Measurements from ENCODE around the gene PCYOX1L.
A peak's percentile ranks its signal among the peaks of the same experiment; 100 is the strongest.

Gene PCYOX1L

DNA sequence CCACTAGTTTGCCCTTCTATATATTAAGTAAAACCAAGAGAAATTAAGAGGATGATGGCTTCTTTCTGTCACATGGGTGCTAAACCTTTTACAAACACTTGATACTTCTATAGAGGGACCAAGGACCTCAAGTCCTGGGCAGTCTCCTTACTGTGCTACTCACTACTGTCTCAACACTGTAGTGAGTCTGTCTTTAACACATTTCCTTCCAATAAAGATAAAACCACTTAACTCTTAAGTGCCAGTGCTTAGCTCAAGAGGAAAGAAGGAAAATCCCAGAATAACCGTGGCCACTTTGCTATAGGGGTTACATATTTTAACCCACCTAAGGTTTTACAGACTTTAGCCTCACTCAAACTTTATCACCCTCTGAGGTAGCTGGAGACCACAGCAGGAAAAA lies 16.9 kb upstream of the PCYOX1L start:
- no peak for DNase-seq

DNA sequence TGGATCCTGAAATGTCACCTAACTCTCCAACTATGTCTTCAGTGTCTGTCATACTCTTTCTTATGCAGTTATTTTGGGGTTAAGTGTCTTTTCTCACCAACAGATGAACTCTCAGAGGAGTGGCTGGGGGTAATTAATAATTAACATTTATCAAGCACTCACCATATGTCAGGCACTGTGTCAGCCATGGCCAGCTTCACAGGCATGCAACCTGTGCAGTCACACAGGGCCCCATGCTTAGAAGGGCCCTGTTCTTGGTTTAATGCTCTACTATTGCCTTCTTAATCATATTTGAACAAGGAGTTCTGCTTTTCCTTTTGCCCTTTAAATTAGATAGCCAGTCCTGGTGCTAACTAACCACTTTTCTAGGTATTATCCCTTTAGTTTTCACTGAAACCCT lies 16.0 kb upstream of the PCYOX1L start:
- no peak for DNase-seq

DNA sequence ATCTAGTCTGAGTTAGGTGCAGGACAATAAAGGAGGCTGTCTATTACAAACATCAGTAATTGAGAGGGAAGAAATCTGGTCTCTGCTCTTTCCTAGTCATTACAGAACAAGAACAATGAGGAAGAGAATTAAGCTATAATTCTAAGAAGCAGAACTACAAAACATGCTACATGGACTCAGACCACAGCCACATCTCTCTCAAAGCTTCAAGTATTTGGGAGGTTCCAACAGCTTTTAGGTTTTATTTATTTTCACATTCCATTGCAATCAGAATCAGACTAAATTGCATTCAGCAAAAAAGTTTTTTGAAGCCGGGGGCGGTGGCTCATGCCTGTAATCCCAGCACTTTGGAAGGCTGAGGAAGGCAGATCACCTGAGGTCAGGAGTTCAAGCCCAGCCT lies 13.7 kb upstream of the PCYOX1L start:
- no peak for DNase-seq

DNA sequence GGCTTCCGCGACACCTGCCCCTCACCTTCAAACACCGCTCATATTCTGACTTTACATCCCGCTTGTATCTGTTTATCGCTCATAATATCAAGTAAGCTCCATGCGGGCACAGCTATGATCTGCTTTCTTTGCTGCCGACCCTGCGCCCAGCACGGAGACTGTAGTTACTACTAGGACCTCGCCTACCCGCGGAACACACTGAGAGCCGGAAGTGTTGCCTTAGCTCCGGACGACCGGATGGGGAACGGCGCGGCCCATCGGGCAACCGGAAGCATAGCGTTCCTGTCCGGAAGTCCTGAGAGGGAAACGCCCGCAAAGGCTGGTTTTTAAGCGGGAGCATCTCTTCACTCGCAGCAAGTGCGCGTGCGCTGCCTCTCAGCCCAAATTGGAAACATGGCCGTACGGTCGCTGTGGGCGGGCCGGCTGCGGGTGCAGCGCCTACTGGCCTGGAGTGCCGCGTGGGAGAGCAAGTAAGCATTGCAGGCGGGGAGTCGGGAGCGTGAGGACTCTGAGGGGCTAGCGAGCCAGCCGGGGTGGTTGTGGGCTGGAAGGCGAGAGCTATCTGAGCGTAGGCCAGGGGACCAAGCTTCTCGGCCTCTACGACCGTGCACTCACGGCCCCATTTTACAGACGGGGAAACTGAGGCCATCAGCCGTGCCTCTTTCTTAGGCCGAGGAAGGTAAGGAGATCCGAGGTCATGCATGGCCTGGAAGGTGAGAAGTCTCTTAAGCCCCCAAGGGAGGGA lies 12.5 kb upstream of the PCYOX1L start, which contains the start of gene GRPEL2:
Gene GRPEL2 (plus strand): TSS at position 353 of the 745 bp plus-strand sequence. CDS start 41 bp downstream, at position 394.
- peak; percentile 96 to 98 (median 98) for DNase-seq

DNA sequence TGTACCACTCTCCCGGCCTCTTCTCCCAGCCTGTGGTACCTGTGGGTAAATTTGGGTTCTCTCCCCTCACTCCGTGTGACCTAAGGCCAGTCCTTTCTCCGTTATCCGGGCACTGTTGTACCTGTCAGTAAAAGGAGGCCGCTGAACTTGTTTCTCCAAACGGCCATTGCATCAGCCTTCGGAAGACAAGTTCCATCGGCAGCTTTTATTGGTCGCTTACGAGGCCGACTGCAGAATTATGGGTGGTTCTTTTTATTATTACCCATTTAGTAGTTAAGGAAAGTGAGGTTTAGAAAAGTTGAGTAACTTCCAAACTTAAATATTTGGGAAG lies 12.0 kb upstream of the PCYOX1L start:
- DNase-seq: peak in 2 of 3 donors; percentile 31 to 33

DNA sequence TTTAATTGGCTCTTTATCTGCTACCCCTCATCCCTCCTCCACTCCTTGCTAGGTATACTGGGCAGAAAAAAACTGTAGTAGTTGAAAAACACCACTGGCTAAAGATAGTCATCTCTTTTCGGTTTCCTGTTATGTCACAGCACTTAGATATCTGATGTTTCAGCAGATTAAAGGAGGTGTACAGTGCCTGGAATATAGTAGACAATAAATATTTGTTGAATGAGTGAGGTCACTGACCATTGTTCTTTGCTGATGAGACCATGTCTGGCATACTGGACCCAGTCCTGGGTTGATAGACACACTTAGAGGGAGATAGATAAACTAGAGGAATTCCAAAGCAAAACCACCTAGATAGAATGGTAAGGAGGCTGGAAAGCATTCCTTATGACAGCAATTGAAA lies 9.3 kb upstream of the PCYOX1L start:
- DNase-seq: peak in 1 of 3 donors; percentile 17

DNA sequence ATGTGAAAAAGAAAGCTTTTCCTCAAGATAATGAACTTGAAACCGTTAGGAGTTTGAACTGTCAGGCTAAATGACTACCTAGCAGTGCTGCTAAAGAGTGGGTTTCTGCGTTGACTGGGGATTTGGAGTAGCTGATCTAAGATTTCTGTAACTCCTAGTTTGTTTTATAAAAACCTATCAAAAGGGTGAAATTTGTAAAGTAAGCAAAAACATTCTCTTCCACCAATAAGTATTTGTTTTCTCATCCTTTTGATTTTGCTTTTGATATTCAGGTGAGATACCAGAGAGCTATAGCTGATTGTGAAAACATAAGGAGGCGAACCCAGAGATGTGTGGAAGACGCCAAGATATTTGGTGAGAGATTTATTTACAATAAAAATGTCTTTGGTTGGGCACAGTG lies 8.5 kb upstream of the PCYOX1L start:
- DNase-seq: peak in 1 of 3 donors; percentile 16

DNA sequence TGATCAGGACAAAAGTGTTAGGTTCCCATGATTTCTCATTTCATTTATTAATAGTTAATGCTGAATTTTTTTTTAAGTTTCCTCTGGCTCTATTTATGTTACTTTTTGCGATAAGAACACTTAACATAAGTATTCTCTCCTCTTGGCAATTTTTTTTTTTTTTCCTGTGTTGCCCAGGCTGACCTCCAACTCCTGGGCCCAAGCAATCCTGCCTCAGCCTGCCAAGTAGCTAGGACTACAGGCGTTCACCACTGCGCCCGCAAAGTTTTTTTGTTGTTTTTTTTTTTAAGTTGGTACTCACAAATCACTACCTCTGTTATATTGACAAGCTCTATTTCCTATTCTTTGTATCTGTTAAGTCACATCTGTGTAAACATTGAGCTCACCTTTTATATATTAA lies 5.7 kb upstream of the PCYOX1L start:
- DNase-seq: peak in 1 of 3 donors; percentile 6

DNA sequence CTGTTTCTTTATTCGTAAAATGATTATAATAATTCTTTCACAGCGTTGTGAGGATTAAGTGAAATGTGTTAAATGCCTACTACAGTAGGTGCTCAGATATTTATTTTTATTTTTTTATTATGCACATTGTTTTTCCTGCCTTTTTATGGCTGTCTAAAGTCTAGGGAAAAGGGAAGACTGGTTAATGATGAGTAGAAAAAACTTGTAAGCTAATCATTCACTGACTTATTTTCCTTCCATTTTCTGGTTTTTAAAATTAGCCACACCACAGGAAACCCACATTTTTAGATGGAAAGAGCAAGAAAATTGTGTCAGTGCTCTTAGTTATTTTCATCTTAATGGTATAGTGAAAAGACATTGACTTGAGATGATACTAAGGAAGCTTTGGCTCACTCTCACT lies 3.9 kb upstream of the PCYOX1L start:
- DNase-seq: peak in 1 of 3 donors; percentile 6

DNA sequence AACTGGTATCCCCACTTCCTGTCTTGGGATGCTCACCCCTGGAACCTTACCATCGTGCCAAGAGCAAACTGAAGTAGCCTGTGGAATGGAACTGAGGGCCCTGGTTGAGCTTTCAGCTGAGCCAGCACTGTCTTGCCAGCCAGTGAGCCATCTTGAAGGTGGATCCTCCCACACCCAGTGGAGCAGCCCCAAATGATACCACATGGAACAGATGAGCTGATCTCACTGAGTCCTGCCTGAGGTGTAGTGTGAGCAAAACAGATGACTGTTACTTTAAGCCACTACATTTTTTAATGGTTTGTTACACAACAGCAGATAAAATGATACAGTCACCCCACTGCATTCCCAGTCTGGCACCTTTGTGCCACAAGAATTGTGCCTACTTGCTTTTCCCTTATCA lies 2.2 kb upstream of the PCYOX1L start:
- peak in 1 of 3 donors; percentile 12 for DNase-seq

DNA sequence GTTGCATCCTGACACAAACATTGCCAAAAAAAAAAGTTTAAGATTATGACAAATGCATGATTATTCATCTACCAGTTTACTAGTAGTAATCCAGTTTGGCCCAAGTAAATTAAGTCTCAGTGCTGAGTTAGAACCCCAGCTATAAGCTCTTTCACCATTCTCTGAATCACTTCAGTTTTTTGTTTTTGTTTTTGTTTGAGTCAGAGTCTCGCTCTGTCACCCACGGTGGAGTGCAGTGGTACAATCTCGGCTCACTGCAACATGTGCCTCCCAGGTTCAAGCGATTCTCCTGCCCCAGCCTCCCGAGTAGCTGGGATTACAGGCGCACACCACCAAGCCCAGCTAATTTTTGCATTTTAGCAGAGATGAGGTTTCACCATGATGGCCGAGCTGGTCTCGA lies 1.5 kb upstream of the PCYOX1L start:
- peak in 1 of 3 donors; percentile 17 for DNase-seq

DNA sequence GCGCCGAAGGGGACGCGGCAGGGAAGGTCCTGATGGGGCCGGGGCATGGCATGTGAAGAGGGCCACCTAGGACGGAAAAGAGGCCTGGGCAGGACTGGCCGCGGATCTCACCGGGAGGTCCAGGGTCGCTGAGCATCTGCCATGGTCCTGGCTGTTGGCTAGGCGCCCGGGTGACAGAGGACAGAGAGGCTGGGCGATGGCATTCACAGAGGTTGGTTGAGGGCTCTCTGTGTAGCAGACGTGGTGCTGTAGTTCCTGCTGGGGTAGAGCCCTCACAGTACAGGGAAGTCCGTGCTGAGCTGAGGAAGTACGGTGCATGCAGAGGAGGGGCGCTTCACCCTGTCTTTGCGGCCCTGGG lies 427 bp downstream of the PCYOX1L start:
- peak; percentile 53 to 55 (median 54) for DNase-seq

DNA sequence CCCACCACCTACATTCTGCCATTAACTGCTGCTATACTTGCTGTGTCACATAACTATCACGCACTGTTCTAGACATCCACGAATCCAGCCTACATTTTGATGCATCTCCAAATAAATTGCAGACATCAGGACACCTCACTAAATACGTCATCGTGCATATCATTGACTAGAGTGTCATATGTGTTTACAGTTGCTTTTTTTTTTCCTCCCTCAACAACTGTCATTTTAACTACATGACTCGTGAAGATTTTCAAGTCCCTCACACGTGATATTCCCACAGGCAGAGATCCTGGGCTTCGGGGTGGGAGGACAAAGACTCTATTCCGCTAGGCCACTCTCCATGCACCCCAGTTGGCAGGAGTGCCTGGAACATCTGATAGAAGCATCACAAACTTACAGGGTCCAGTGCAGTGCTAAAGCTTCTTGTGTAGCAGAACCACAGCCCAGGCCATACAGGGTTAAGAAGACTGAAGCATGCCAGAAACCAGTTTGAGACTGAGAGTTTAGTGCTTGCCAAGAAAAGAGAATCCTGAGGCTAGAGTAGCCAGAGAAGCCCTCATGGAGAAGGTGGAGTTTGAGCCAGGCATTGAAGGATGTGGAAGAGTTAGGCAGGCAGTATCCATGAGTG lies 1.1 kb downstream of the PCYOX1L start:
- DNase-seq: peak in 1 of 3 donors; percentile 18

DNA sequence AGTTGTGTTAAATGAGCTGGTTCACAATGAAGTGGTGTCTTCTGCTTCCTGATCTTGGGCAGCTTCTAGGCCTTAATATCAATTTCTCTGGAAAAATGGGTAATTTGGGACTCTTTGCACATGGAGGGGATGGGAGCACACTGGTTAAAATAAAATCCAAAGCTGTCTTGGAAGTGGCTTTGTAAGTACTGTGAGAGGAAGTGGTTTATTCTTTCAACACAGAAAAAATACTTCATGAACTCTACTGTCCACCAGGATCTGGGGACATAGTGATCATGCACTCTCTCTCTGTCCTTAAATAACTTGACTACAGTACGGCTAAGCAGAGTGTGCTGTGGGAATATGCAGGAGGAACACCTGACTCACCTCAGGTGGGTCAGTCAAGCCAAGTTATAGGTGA lies 2.4 kb downstream of the PCYOX1L start:
- peak in 1 of 3 donors; percentile 17 for DNase-seq

DNA sequence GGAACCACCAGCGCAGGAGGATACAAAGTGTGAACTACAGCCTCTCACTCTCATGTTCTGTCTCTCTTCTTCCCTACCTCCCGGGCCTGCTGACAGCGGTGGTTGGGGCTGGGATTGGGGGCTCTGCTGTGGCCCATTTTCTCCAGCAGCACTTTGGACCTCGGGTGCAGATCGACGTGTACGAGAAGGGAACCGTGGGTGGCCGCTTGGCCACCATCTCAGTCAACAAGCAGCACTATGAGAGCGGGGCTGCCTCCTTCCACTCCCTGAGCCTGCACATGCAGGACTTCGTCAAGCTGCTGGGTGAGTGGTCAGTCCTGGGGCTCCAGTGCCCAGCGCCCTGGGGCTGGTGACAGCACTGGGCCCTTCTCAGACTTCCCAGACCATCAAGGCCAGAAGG lies 4.7 kb downstream of the PCYOX1L start:
- peak in 1 of 3 donors; percentile 5 for DNase-seq

DNA sequence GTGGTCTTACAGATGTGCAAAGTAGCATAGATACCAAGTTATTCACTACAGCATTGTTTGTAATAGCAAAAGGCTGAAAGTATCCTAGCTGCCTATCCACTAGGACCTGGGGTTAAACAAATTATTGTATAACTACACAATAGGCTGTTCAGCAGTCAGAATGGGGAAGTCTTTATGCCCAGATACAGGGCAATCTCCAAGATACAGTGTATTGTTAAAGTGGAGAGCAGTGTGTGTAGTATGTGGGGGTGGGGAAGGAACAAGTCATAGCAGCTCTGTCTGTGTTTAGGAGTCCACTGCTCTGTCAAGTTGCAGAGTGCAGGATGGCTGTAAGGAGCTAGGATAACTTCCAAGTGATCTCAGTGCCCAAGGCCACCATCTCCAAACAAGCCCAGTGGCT lies 5.5 kb downstream of the PCYOX1L start:
- DNase-seq: peak in 1 of 3 donors; percentile 30

DNA sequence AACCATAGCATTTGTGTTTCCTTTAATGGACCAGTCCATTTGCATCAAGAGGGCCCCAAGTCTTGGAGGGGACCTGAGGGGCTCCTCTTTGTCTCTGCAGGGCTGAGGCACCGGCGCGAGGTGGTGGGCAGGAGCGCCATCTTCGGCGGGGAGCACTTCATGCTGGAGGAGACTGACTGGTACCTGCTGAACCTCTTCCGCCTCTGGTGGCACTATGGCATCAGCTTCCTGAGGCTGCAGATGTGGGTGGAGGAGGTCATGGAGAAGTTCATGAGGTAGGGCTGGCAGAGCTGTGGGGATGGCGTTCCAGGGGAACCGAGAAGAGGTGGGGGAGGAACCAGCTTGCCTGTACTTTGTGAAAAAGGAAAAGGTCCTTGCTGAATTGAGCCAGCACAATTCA lies 6.1 kb downstream of the PCYOX1L start:
- DNase-seq: no peak

DNA sequence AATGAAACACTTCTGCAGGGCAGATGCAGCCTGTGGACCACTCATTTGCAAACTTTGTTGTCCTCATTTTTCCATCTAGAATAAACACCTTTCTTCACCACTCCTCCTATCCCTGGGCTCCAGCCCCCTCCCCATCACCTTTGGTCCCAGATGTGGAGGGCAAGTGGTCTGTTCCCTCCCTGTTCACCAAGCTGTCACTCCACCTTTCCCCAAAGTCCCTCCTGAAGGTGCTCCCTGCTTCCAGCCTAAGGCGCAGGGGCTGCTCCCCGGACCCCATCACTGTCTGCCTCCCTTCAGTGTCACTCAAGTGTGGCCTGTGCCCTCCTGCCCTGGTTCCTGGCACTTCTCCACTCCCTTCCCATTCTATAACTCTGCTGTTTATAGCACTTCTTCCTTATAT lies 6.9 kb downstream of the PCYOX1L start:
- no peak for DNase-seq

DNA sequence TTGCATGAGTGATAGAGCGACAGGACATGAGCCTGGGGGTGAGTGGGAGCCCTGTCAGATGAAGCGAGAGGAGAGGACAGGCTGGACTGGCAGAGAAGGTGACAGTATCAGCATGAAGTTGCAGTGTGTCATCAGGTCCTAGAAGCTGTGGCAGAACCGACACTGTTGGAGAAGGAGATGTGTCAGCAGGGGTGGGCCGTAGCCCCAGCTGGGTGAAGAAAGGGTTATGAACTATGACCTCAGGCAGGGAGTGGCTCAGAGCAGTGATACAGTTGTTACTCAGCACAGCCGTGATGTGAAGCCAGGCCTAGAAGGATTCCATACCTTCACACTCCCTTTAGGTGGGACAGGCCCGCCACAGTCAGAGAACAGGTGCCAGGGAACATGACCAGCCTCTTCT lies 7.6 kb downstream of the PCYOX1L start:
- DNase-seq: no peak

DNA sequence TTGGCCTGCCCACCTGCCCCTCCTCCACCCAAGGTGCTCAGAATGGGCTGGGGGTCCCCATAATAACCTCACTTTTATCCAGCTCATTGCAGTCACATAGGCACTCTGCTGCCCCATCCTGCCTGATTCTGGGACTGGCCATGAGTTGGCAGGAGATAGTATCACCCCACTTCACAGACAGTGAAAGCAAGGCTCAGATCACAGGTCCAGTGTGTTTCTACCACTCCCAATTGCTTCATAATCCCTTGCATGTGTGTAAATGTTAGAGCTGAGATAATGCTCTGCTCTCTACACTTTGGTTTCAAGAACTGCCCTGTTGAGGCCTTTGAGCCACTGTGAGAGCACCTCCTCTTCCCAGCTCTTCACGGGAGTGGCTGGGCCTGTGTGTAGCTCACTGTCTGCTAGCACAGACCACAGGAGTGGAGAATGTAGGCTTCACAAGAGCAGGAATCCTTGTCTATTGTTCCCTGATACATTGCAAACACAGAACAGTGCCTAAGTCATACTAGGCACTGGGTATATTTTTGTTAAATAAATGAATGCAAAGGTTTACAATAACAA lies 8.4 kb downstream of the PCYOX1L start:
- no peak for DNase-seq

DNA sequence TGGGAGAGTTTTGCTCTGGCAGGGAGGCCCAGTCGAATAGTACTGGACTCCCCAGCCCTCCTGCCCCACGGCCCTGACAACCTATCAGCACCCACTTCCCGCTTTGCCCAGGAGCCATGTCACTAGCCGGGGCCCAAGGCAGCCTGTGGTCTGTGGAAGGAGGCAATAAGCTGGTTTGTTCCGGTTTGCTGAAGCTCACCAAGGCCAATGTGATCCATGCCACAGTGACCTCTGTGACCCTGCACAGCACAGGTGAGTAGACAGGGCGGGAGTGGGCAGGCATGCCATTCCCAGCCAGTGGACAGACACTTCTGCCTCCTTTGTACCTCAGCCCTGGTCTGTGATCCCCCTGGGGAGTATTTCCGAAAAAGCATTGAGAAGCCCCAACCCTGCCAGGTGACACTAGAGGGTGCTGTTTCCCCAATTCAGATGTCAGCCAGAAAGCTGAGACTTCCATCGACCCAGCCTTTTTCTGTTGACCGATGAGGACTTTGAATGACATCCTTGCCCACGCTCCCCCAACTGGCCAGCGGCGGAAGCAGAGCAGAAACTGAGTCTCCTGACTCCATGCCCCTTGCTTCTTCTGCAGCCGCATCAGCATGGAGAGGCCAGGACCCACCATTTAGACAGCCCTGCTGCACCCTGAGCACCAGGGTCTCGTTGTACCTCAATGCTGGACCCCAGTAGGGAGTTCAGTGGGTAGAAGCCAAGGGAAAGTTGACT lies 9.6 kb downstream of the PCYOX1L start:
- peak; percentile 62 to 76 (median 68) for DNase-seq

DNA sequence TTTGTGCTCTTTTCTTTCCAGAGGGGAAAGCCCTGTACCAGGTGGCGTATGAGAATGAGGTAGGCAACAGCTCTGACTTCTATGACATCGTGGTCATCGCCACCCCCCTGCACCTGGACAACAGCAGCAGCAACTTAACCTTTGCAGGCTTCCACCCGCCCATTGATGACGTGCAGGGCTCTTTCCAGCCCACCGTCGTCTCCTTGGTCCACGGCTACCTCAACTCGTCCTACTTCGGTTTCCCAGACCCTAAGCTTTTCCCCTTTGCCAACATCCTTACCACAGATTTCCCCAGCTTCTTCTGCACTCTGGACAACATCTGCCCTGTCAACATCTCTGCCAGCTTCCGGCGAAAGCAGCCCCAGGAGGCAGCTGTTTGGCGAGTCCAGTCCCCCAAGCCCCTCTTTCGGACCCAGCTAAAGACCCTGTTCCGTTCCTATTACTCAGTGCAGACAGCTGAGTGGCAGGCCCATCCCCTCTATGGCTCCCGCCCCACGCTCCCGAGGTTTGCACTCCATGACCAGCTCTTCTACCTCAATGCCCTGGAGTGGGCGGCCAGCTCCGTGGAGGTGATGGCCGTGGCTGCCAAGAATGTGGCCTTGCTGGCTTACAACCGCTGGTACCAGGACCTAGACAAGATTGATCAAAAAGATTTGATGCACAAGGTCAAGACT lies 10.3 kb downstream of the PCYOX1L start:
- no peak for DNase-seq

DNA sequence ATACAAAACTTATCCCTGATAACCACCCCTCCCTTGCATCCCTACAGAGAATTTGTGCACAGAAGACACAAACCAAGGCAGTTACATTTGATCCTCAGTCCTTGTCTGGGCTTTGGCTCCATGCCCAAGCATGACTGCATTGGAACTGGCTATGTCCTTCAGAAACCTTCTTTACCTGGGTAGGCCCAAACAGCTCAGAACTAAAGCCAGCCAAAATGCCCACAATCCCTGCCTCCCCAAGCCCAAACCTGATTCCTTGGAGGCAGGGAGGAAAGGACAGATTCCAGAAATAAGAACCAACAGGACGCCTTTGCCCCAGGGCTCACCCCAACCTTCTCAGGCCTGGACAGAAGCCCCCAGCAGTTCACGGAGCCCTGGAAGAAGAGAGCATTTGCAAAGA lies 13.0 kb downstream of the PCYOX1L start:
- DNase-seq: no peak

Data from suppressor macrophage treated with lipopolysaccharide for 1 hour (primary cell).